Erythroblast (primary cell): ENCODE data around the gene TSPAN13.

ENCODE experiments used
- GATA1 ChIP-seq: IDR thresholded peaks from 2 replicates; pipeline ENCODE4 v1.6.1; 2011; ENCODE audit warnings: low read depth, mild to moderate bottlenecking, control low read depth, low read length, moderate library complexity
- POLR2A ChIP-seq: IDR thresholded peaks from 2 replicates; pipeline ENCODE4 v1.6.1; 2011; ENCODE audit warnings: mild to moderate bottlenecking, low read length

GRCh38 chr7:16774986-16775385, 21.4 kb downstream of the TSPAN13 start:
- TF ChIP-seq POLR2A (no peak), GATA1 (no peak)
